Mesenchymal stem cell (in vitro differentiated cells and primary cell): ENCODE results near the gene ABHD4.
A peak's percentile ranks its signal among the peaks of the same experiment; 100 is the strongest.

Source experiments
- DNase-seq: peaks from one replicate; pipeline ENCODE4 v3.0.0-alpha.2; 2013
- H2AFZ ChIP-seq: one replicate; pipeline ENCODE4 v1.6.1; 2013; ENCODE audit warnings: low read depth, mild to moderate bottlenecking, control low read depth, inconsistent platforms, low read length, moderate library complexity
- H2AK5ac ChIP-seq: 2 replicates; pipeline ENCODE4 v1.6.1; 2013; ENCODE audit warnings: low read length, moderate library complexity, mild to moderate bottlenecking, inconsistent platforms; ENCODE audit not compliant: severe bottlenecking
- H2BK120ac ChIP-seq: one replicate; pipeline ENCODE4 v1.6.1; 2013; ENCODE audit warnings: low read depth, mild to moderate bottlenecking, inconsistent platforms, low read length, moderate library complexity
- H2BK12ac ChIP-seq, 2 experiments: one replicate each; pipeline ENCODE4 v1.6.1; 2013; ENCODE audit warnings: inconsistent platforms in 2 of 2, low read length in 2 of 2, mild to moderate bottlenecking in 2 of 2, moderate library complexity in 2 of 2, control low read depth in 1 of 2
- H2BK15ac ChIP-seq: one replicate; pipeline ENCODE4 v1.6.1; 2013; ENCODE audit warnings: mild to moderate bottlenecking, low read depth, inconsistent platforms; ENCODE audit not compliant: poor library complexity, severe bottlenecking
- H2BK5ac ChIP-seq: 2 replicates; pipeline ENCODE4 v1.6.1; 2013; ENCODE audit warnings: low read depth, mild to moderate bottlenecking, low read length, control low read depth, inconsistent platforms; ENCODE audit not compliant: poor library complexity, severe bottlenecking
- H3K14ac ChIP-seq, 2 experiments: one replicate each; pipeline ENCODE4 v1.6.1; 2013; ENCODE audit warnings: inconsistent platforms in 2 of 2, low read length in 2 of 2, control low read depth in 1 of 2, mild to moderate bottlenecking in 1 of 2, moderate library complexity in 1 of 2
- H3K18ac ChIP-seq, 2 experiments: one replicate each; pipeline ENCODE4 v1.6.1; 2013; ENCODE audit warnings: inconsistent platforms in 2 of 2, low read length in 2 of 2, control low read depth in 1 of 2, low read depth in 1 of 2, mild to moderate bottlenecking in 1 of 2
- H3K23ac ChIP-seq, 2 experiments: one replicate each; pipeline ENCODE4 v1.6.1; 2013; ENCODE audit warnings: inconsistent platforms in 2 of 2, low read length in 2 of 2, mild to moderate bottlenecking in 2 of 2, moderate library complexity in 2 of 2, control low read depth in 1 of 2
- H3K27ac ChIP-seq: 2 replicates; pipeline ENCODE4 v1.5.1; 2013; ENCODE audit warnings: mild to moderate bottlenecking, moderate library complexity, low read length, control low read depth, inconsistent platforms; ENCODE audit not compliant: poor library complexity, severe bottlenecking
- H3K27me3 ChIP-seq, 2 experiments: 2 replicates each; pipeline versions ENCODE4 v1.6.1 to v1.7.0; 2013; ENCODE audit warnings: low read length in 2 of 2, mild to moderate bottlenecking in 2 of 2, moderate library complexity in 2 of 2, control low read depth in 1 of 2, inconsistent platforms in 1 of 2; ENCODE audit not compliant: control insufficient read depth in 1 of 2, insufficient read depth in 1 of 2
- H3K36me3 ChIP-seq, 2 experiments: 2 replicates each; pipeline versions ENCODE4 v1.6.1 to v1.7.0; 2013; ENCODE audit warnings: low read length in 2 of 2, control low read depth in 1 of 2, inconsistent platforms in 1 of 2, low read depth in 1 of 2, mild to moderate bottlenecking in 1 of 2; ENCODE audit not compliant: insufficient read depth in 2 of 2, control insufficient read depth in 1 of 2
- H3K4ac ChIP-seq, 2 experiments: one replicate each; pipeline ENCODE4 v1.6.1; 2013; ENCODE audit warnings: inconsistent platforms in 2 of 2, low read length in 2 of 2, mild to moderate bottlenecking in 2 of 2, moderate library complexity in 2 of 2, control low read depth in 1 of 2, low read depth in 1 of 2
- H3K4me1 ChIP-seq: 2 replicates; pipeline ENCODE4 v1.6.1; 2013; ENCODE audit warnings: low read depth, low read length, control low read depth; ENCODE audit not compliant: control insufficient read depth, insufficient read depth
- H3K4me2 ChIP-seq: 2 replicates; pipeline ENCODE4 v1.6.1; 2013; ENCODE audit warnings: low read length, mild to moderate bottlenecking, inconsistent platforms; ENCODE audit not compliant: poor library complexity, severe bottlenecking
- H3K4me3 ChIP-seq, 2 experiments: 2 replicates each; pipeline versions ENCODE4 v1.5.1 to v1.7.0; 2013; ENCODE audit warnings: low read length in 2 of 2, mild to moderate bottlenecking in 2 of 2, control low read depth in 1 of 2, low read depth in 1 of 2; ENCODE audit not compliant: insufficient read depth in 1 of 2
- H3K79me1 ChIP-seq: replicated peaks from 2 replicates; pipeline ENCODE4 v1.6.1; 2013; ENCODE audit warnings: mild to moderate bottlenecking, control low read depth, low read length, inconsistent platforms; ENCODE audit not compliant: poor library complexity, severe bottlenecking
- H3K9ac ChIP-seq: 2 replicates; pipeline ENCODE4 v1.7.0; 2013; ENCODE audit warnings: mild to moderate bottlenecking, low read length, moderate library complexity
- H3K9me3 ChIP-seq: 2 replicates; pipeline ENCODE4 v1.7.0; 2013; ENCODE audit warnings: mild to moderate bottlenecking, low read length; ENCODE audit not compliant: control insufficient read depth
- H4K8ac ChIP-seq: one replicate; pipeline ENCODE4 v1.6.1; 2013; ENCODE audit warnings: inconsistent platforms, mild to moderate bottlenecking, low read length, moderate library complexity
- H4K91ac ChIP-seq: one replicate; pipeline ENCODE4 v1.6.1; 2013; ENCODE audit warnings: mild to moderate bottlenecking, low read length, inconsistent platforms
- WGBS: methylation state at CpG from one replicate; pipeline ENCODE4 v1.1.7; 2013; ENCODE audit warnings: mixed read lengths; 5-methylcytosine and 5-hydroxymethylcytosine counted together

The ABHD4 gene

GRCh38 chr14:22599349-22599748, 1.2 kb downstream of the ABHD4 start:
- Histone ChIP-seq H4K91ac (no peak overlapping the region), H2AK5ac (peak overlapping the region; percentile 70), H2BK12ac (peak overlapping the region in 1 of 2 experiments; percentile 1), H3K14ac (no peak overlapping the region), H3K79me1 (peaks cover 23% of the 10 kb centered on the region), H2BK15ac (no peak overlapping the region), H3K9ac (peak overlapping the region; percentile 97), H2BK5ac (no peak overlapping the region), H3K4ac (no peak overlapping the region), H3K36me3 (peaks cover 22 to 36% of the 10 kb centered on the region in 2 experiments), H3K4me3 (peak overlapping the region in 1 of 2 experiments; percentile 100), H3K4me2 (peak overlapping the region; percentile 58), H2BK120ac (no peak overlapping the region), H4K8ac (no peak overlapping the region), H2AFZ (no peak overlapping the region), H3K4me1 (peaks cover 7% of the 10 kb centered on the region), H3K9me3 (no peaks in the 10 kb centered on the region), H3K27me3 (no peaks in the 10 kb centered on the region), H3K27ac (peak overlapping the region; percentile 52), H3K18ac (peak overlapping the region; percentile 38 to 48), H3K23ac (no peak overlapping the region)
- DNase-seq, result no peak
- WGBS, result 100% methylated on average over 3 of the region's 3 CpGs

GRCh38 chr14:22600027-22600426, 1.9 kb downstream of the ABHD4 start:
- H3K23ac ChIP-seq, result no peak overlapping the region

DNA sequence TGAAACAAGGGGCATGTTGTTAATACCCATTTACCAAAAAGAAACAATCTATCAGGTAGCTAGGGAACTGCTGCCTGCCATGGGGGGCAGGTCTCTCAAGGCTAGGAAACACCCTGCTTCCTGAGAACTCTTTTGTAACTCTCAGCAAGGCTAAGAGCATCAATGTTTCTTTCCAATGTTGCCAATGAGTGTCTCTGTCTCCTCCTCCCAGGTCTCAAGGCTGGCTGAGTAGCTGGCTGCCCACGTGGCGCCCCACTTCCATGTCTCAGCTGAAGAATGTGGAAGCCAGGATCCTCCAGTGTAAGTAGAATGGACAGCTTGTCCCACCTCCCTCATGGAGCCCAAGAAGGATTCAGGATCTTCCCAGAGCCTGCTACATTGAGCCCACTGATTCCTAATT, 3.4 kb downstream of the ABHD4 start:
- H3K4me2 ChIP-seq, result no peak overlapping the region
- H3K4me1 ChIP-seq, result peaks cover 7% of the 10 kb centered on the region
- no peak overlapping the region for H3K14ac ChIP-seq
- no peak overlapping the region for H2BK12ac ChIP-seq
- H3K18ac ChIP-seq, result no peak overlapping the region
- no peak overlapping the region for H2AFZ ChIP-seq
- H3K27me3 ChIP-seq, result no peaks in the 10 kb centered on the region
- DNase-seq, result no peak
- H2BK5ac ChIP-seq, result no peak overlapping the region
- H3K4ac ChIP-seq, result no peak overlapping the region
- no peak overlapping the region for H3K4me3 ChIP-seq
- H2AK5ac ChIP-seq, result no peak overlapping the region
- WGBS, result 100% methylated on average over 2 of the region's 2 CpGs
- no peak overlapping the region for H4K8ac ChIP-seq
- peaks cover 25% of the 10 kb centered on the region for H3K79me1 ChIP-seq
- H3K9me3 ChIP-seq, result no peaks in the 10 kb centered on the region
- no peak overlapping the region for H2BK15ac ChIP-seq
- H3K27ac ChIP-seq, result no peak overlapping the region
- H4K91ac ChIP-seq, result no peak overlapping the region
- H2BK120ac ChIP-seq, result no peak overlapping the region
- no peak overlapping the region for H3K9ac ChIP-seq
- no peak overlapping the region for H3K23ac ChIP-seq
- peaks cover 33 to 57% of the 10 kb centered on the region in 2 experiments for H3K36me3 ChIP-seq

More at GRCh38 chr14:22600027-22600426, 1.9 kb downstream of the ABHD4 start:
- no peak overlapping the region for H3K14ac ChIP-seq
- H4K91ac ChIP-seq, result no peak overlapping the region
- H3K4me1 ChIP-seq, result peaks cover 7% of the 10 kb centered on the region
- H3K9me3 ChIP-seq, result no peaks in the 10 kb centered on the region
- H3K27ac ChIP-seq, result no peak overlapping the region
- no peak overlapping the region for H2BK120ac ChIP-seq
- H3K9ac ChIP-seq, result peak overlapping the region; percentile 97
- H2BK12ac ChIP-seq, result no peak overlapping the region
- H2BK5ac ChIP-seq, result no peak overlapping the region
- H3K4me2 ChIP-seq, result no peak overlapping the region
- H3K36me3 ChIP-seq, result peaks cover 28 to 43% of the 10 kb centered on the region in 2 experiments
- no peak overlapping the region for H2AK5ac ChIP-seq
- no peak overlapping the region for H4K8ac ChIP-seq
- H3K4ac ChIP-seq, result no peak overlapping the region
- no peak overlapping the region for H2BK15ac ChIP-seq
- no peak overlapping the region for H3K18ac ChIP-seq
- peaks cover 25% of the 10 kb centered on the region for H3K79me1 ChIP-seq
- no peaks in the 10 kb centered on the region for H3K27me3 ChIP-seq
- H2AFZ ChIP-seq, result no peak overlapping the region
- peak overlapping the region in 1 of 2 experiments; percentile 100 for H3K4me3 ChIP-seq
- DNase-seq, result no peak

DNA sequence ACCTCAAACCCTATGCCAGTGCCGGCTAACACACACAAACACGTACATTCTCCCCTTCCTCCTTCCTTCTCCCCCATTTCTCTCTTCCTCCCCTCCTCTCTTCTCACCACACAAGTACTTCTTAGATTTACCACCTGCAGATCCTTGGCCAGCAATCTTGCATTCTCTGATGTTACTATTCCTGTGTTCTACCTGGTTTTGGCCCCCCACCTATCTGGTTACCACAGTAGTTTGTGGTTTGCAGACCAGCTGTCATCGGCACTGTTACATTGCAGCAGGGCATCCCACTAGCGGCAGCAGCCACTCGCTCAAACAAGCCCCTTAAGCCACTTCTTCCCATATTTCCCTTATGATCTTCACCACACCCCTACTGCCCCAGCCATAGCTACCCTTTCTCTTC, 3.9 kb downstream of the ABHD4 start:
- no peak overlapping the region for H2BK120ac ChIP-seq
- H3K9ac ChIP-seq, result peak overlapping the region; percentile 51
- no peak overlapping the region for H3K14ac ChIP-seq
- H3K9me3 ChIP-seq, result no peaks in the 10 kb centered on the region
- H2AFZ ChIP-seq, result no peak overlapping the region
- no peak overlapping the region for H3K18ac ChIP-seq
- WGBS, result 98% methylated on average over 5 of the region's 5 CpGs
- no peak overlapping the region for H3K4me3 ChIP-seq
- no peak overlapping the region for H2AK5ac ChIP-seq
- H3K4me2 ChIP-seq, result no peak overlapping the region
- H3K23ac ChIP-seq, result no peak overlapping the region
- no peak overlapping the region for H4K8ac ChIP-seq
- peaks cover 25% of the 10 kb centered on the region for H3K79me1 ChIP-seq
- H3K27me3 ChIP-seq, result no peaks in the 10 kb centered on the region
- H2BK15ac ChIP-seq, result no peak overlapping the region
- no peak overlapping the region for H2BK12ac ChIP-seq
- no peak for DNase-seq
- H3K4me1 ChIP-seq, result peaks cover 7% of the 10 kb centered on the region
- no peak overlapping the region for H4K91ac ChIP-seq
- H3K27ac ChIP-seq, result no peak overlapping the region
- H2BK5ac ChIP-seq, result no peak overlapping the region
- H3K4ac ChIP-seq, result no peak overlapping the region
- H3K36me3 ChIP-seq, result peaks cover 33 to 63% of the 10 kb centered on the region in 2 experiments
